HG02642 (cell line): ENCODE measurements around the gene MCTP2.
"Not testable (repeated sequence)": the region's sequence is repeated elsewhere in the genome, so short reads cannot be mapped to it uniquely, and the experiment has no call there.

ENCODE experiments used
- ATAC-seq: cut with Tn5 transposase; IDR thresholded peaks from one replicate; pipeline ENCODE4 v1.9.1; 2021; ENCODE audit warnings: mild to moderate bottlenecking; ENCODE audit not compliant: unreplicated experiment, poor library complexity

MCTP2 gene

DNA sequence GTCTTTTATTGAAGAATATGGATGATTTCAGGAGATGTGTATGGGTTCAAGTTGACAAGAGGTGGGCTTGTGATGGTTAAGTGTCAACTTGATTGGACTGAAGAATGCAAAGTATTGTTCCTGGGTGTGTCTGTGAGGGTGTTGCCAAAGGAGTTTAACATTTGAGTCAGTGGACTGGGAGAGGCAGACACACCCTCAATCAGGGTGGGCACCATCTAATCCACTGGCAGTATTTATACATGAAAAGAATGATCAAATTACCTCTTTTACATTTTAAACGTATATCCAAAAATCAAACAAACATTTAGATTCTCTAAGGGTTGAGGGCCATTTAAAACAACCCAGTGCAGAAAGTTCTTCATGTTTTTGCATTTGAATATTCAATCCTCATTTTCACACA is 262.2 kb downstream of the MCTP2 start:
- not testable (repeated sequence) for ATAC-seq

DNA sequence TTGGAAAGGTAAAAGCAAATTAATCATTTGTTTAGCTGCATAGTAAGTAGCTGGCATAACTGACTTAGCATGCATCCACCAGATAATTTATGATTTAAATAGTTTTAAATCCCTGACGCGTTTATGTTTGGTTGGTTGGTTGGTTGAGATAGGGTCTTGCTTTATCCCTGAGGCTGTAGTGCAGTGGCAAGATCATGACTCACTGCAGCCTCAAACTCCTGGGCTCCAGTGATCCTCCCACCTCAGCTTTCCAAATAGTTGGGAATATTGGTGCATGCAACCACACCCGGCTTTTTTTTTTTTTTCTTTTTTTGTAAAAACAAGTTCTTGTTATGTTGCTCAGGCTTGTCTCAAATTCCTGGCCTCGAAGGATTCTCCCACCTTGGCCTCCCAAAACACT is 263.4 kb downstream of the MCTP2 start:
- ATAC-seq = no peak

DNA sequence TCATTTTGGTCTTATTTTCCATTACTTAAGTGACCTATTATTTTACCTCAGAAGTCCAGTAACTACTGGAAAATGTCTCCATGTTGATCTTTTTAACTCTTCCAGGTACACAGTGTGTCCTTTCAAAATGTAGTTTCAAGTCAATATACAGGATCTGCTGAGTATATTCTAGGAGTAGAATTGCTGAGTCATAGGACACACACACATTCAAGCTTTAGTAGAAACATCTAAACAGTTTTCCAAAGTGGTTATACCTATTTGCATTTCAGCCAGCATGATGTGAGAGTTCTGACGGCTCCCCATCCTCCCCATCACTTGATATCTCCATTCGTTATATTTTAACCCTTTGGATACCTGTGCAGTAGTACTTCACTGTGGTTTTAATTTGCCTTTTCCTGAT is 271.9 kb downstream of the MCTP2 start:
- no peak for ATAC-seq

DNA sequence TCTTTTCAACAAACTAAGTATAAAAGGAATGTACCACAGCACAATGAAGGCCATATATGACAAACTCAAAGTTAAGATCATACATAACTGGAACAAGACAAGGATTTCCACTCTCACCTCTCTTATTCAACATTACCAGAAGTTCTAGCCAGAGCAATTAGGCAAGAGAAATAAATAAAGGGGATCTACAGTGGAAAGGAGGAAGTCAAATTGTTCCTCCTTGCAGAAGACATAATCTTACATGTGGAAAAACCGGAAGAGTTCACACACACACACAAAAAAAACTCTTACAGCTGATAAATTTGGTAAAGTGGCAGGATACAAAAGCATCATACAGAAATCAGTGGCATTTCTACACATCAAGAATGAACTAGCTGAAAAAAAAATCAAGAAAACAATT is 277.9 kb downstream of the MCTP2 start:
- ATAC-seq = no peak

DNA sequence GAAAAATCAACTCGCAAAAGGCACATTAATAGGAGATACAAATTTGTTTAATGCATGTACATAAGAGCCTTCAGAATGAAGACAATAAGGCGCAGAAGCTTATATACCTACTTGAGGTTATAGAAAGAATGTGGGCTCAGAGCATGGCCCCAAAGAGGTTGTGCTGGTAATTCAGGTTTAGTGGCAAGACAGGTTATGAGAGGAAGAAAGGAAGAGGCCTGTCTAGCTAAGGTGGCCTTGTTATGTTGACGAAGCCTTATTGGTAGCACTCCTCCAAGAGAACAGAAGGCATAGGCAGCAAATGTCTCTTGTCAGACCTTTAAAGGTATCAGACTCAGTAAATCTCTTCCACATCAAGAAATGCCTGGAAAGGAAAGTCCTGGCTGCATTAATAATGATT is 290.8 kb downstream of the MCTP2 start:
- ATAC-seq = no peak

DNA sequence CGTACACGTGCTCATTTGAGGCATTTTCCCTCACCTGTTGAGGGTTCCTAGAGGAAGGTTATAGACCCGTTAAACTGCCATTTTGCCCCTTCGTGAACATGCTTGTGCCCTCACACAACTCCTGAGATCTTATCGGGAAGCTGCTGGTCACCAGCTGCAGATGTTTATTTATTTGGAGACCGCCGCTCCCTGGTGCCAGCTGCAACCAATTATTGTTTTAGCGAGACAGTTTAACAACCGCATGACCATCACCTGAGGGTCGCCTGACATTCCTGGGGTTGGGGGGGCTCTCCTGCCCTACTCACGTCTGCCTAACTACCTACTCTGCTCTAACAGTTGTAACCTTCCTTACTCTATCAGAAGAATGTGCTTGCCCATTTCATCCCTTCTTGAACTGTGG is 292.5 kb downstream of the MCTP2 start:
- no peak for ATAC-seq

DNA sequence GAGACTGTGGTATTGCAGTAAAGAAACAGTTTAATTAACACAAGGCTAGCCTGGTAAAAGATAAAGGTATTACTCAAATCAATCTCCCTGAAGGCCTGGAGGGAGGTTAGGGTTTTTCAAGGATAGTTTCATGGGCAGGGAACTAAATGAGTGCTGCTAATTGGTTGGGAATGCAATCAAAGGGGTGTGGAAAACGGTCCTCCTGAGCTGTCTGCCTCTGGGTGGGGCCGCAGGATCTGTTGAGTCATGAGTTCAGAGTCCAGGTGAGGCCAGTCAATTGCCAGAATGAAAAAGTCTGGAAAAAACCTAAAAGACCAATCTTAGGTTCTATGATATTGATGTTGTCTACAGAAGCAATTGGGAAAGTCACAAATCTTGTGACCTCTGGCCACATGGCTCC is 293.2 kb downstream of the MCTP2 start:
- no peak for ATAC-seq

DNA sequence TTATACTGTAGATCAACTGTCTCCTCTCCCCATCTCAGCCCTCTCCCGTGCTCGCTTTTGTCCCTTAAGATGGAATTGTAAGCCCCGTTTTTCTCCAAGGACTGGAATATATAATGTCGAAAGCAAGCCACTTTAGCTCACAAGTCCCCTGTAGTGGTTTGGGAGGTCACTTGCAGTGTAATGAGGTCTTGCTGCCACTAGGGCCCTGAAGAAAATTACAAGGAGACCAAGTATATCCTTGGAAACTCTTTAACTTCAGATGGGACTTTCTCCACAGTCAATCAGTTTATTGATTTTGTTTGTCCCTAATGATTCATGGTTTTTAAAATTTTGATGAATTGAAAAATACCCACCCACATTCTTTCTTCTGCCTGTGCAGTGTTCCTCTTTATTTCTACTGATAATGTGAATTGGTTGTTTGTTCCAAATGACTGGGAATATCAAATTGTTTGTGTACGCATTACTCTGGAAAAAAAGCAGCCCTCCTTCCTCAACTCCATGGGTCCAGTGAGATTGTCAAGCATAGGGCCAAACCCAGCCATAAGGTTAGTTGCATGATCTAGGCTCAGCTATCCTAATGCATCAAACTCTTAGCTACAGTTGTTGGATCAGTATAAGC is 294.8 kb downstream of the MCTP2 start:
- peak; percentile 67 for ATAC-seq

DNA sequence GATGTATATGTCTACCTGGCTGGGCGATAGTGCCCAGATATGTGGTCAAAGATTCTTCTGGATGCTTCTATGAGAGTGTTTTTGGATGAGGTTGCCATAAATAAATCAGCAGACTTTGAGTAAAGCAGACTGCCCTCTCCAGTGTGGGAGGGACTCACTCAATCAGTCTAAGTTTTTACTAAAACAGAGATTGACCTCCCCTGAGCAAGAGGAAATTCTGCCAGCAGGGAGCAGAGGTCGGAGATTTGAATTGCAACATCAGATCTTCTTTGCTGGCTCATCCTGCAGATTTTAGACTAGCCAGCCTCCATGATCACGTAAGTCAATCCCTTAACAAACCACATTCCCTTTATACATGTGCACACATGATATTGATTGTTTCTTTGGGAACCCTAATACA is 300.9 kb downstream of the MCTP2 start:
- no peak for ATAC-seq
